SK-N-SH treated with all-trans-retinoic acid at 6 μM for 48 hours (cell line): ENCODE data around the gene ATP10B.

Source experiments
- ATAC-seq: fragments of 200-7000 bp; cut with Tn5 transposase; 3 replicates; pipeline ENCODE4 v1.9.1; 2020; ENCODE audit warnings: mild to moderate bottlenecking, moderate library complexity
- ARNTL ChIP-seq: fragments of 450-650 bp; formaldehyde crosslinking; IDR thresholded peaks from 2 replicates; pipeline ENCODE4 v1.5.0; 2020; ENCODE audit warnings: low read depth, mild to moderate bottlenecking, moderate library complexity, borderline replicate concordance
- BACH2 ChIP-seq: fragments of 250-450 bp; sonication (Bioruptor Pico); IDR thresholded peaks from 2 replicates; pipeline ENCODE4 v1.9.0; 2021; ENCODE audit warnings: mild to moderate bottlenecking, borderline replicate concordance
- CREB5 ChIP-seq: fragments of 250-450 bp; sonication (Bioruptor Pico); IDR thresholded peaks from 2 replicates; pipeline ENCODE4 v1.5.1; 2020; ENCODE audit warnings: low read depth, mild to moderate bottlenecking, moderate library complexity
- CSDC2 ChIP-seq: fragments of 250-450 bp; sonication (Bioruptor Pico); IDR thresholded peaks from 2 replicates; pipeline ENCODE4 v1.5.0; 2020; ENCODE audit warnings: mild to moderate bottlenecking, moderate library complexity
- CSRNP3 ChIP-seq: fragments of 250-450 bp; sonication (Bioruptor Pico); IDR thresholded peaks from 2 replicates; pipeline ENCODE4 v1.5.1; 2021; ENCODE audit warnings: mild to moderate bottlenecking, moderate library complexity
- ESRRG ChIP-seq: fragments of 250-450 bp; sonication (Bioruptor Pico); IDR thresholded peaks from 2 replicates; pipeline ENCODE4 v1.6.1; 2021; ENCODE audit warnings: mild to moderate bottlenecking
- PATZ1 ChIP-seq: fragments of 250-450 bp; sonication (Bioruptor Pico); IDR thresholded peaks from 2 replicates; pipeline ENCODE4 v1.8.0; 2020; ENCODE audit warnings: mild to moderate bottlenecking, moderate library complexity, borderline replicate concordance
- POU6F1 ChIP-seq: fragments of 250-450 bp; sonication (Bioruptor Pico); IDR thresholded peaks from 2 replicates; pipeline ENCODE4 v1.8.0; 2021; ENCODE audit warnings: low read depth, mild to moderate bottlenecking, moderate library complexity, borderline replicate concordance
- PPARA ChIP-seq: fragments of 250-450 bp; sonication (Bioruptor Pico); IDR thresholded peaks from 2 replicates; pipeline ENCODE4 v1.5.0; 2020; ENCODE audit warnings: mild to moderate bottlenecking, borderline replicate concordance
- SNAI2 ChIP-seq: fragments of 250-450 bp; sonication (Bioruptor Pico); IDR thresholded peaks from 2 replicates; pipeline ENCODE4 v1.5.0; 2020; ENCODE audit warnings: mild to moderate bottlenecking, moderate library complexity
- TCF4 ChIP-seq: fragments of 250-450 bp; sonication (Bioruptor Pico); IDR thresholded peaks from 2 replicates; pipeline ENCODE4 v1.8.0; 2021; ENCODE audit warnings: mild to moderate bottlenecking, moderate library complexity, borderline replicate concordance
- TOX ChIP-seq: fragments of 250-450 bp; sonication (Bioruptor Pico); IDR thresholded peaks from 2 replicates; pipeline ENCODE4 v1.8.0; 2021; ENCODE audit warnings: mild to moderate bottlenecking, moderate library complexity, borderline replicate concordance
- TSHZ2 ChIP-seq: fragments of 250-450 bp; sonication (Bioruptor Pico); IDR thresholded peaks from 2 replicates; pipeline ENCODE4 v1.5.0; 2020; ENCODE audit warnings: mild to moderate bottlenecking, moderate library complexity
- ZC3H10 ChIP-seq: fragments of 250-450 bp; sonication (Bioruptor Pico); IDR thresholded peaks from 2 replicates; pipeline ENCODE4 v1.5.1; 2021; ENCODE audit warnings: mild to moderate bottlenecking, moderate library complexity
- ZFP3 ChIP-seq: fragments of 250-450 bp; sonication (Bioruptor Pico); IDR thresholded peaks from 2 replicates; pipeline ENCODE4 v1.5.0; 2020; ENCODE audit warnings: mild to moderate bottlenecking, moderate library complexity
- ZFP30 ChIP-seq: fragments of 450-650 bp; formaldehyde crosslinking; IDR thresholded peaks from 2 replicates; pipeline ENCODE4 v1.5.0; 2022; ENCODE audit warnings: mild to moderate bottlenecking, moderate library complexity
- ZNF565 ChIP-seq: fragments of 450-650 bp; formaldehyde crosslinking; conservative IDR thresholded peaks from 2 replicates; pipeline ENCODE4 v1.5.0; 2020; ENCODE audit warnings: low read depth, mild to moderate bottlenecking, moderate library complexity
- ZNF70 ChIP-seq: fragments of 450-650 bp; formaldehyde crosslinking; IDR thresholded peaks from 2 replicates; pipeline ENCODE4 v1.5.0; 2020; ENCODE audit warnings: mild to moderate bottlenecking, moderate library complexity
- ZNF8 ChIP-seq: fragments of 450-650 bp; formaldehyde crosslinking; IDR thresholded peaks from 2 replicates; pipeline ENCODE4 v1.5.0; 2020; ENCODE audit warnings: mild to moderate bottlenecking, moderate library complexity

The ATP10B gene

GRCh38 chr5:160837211-160837610, 14.8 kb downstream of the ATP10B start:
- no peak for ATAC-seq
- TF ChIP-seq ZNF565 (CRISPR knock-in tag) (no peak), ZNF8 (CRISPR knock-in tag) (no peak), CSDC2 (CRISPR knock-in tag) (no peak), CREB5 (CRISPR knock-in tag) (no peak), ARNTL (CRISPR knock-in tag) (no peak), TCF4 (no peak), CSRNP3 (CRISPR knock-in tag) (no peak), POU6F1 (CRISPR knock-in tag) (no peak), ZNF70 (no peak), ESRRG (CRISPR knock-in tag) (no peak), TSHZ2 (CRISPR knock-in tag) (no peak), ZFP30 (CRISPR knock-in tag) (no peak), SNAI2 (CRISPR knock-in tag) (no peak), PPARA (no peak), ZC3H10 (no peak), BACH2 (CRISPR knock-in tag) (no peak), TOX (no peak)
- TF ChIP-seq, all 23 proteins: peak for 0

- no peak for ATAC-seq
- TF ChIP-seq POU6F1 (CRISPR knock-in tag): no peak
- TF ChIP-seq ZFP3 (CRISPR knock-in tag): no peak
- no peak for TF ChIP-seq SNAI2 (CRISPR knock-in tag)
- TF ChIP-seq PATZ1 (CRISPR knock-in tag): no peak
- no peak for TF ChIP-seq ARNTL (CRISPR knock-in tag)
- no peak for TF ChIP-seq TOX
- TF ChIP-seq ZNF8 (CRISPR knock-in tag): no peak
Measured at GRCh38 chr5:160835818-160836528, 16.0 kb downstream of the ATP10B start.

- ATAC-seq: no peak
- no peak for TF ChIP-seq ZFP3 (CRISPR knock-in tag)
- no peak for TF ChIP-seq ZNF565 (CRISPR knock-in tag)
- no peak for TF ChIP-seq CSDC2 (CRISPR knock-in tag)
Measured at GRCh38 chr5:160835376-160835775, 16.6 kb downstream of the ATP10B start.
